Stimulated activated naive B cell treated with anti-CD40 and anti-IgM and Interleukin-4, amounts not matched to agents 10 μg/mL and 1 μg/mL and 100 μg/mL, for 72 hours (primary cell): ENCODE results near the gene MAP3K5.
"Not testable (repeated sequence)": the region's sequence is repeated elsewhere in the genome, so short reads cannot be mapped to it uniquely, and the experiment has no call there.

Source experiments
- ATAC-seq, 2 donors: fragments of 150-1000 bp; cut with Tn5 transposase; replicated peaks; 2 replicates each; pipeline ENCODE4 v1.10.0; 2021; ENCODE audit warnings: moderate library complexity in 1 of 2
- DNase-seq: peaks from one replicate; pipeline ENCODE4 v3.0.0; 2021
- H3K27ac Mint-ChIP-seq: one replicate; pipeline ENCODE4 v1.8.0; 2022; ENCODE audit warnings: mild to moderate bottlenecking, mixed read lengths
- H3K27me3 Mint-ChIP-seq, 2 donors: one replicate each; pipeline ENCODE4 v1.8.0; 2022; ENCODE audit warnings: mixed read lengths in 2 of 2
- H3K36me3 Mint-ChIP-seq, 2 donors: one replicate each; pipeline ENCODE4 v1.8.0; 2022; ENCODE audit warnings: mixed read lengths in 2 of 2, mild to moderate bottlenecking in 1 of 2
- H3K4me1 Mint-ChIP-seq, 2 donors: one replicate each; pipeline ENCODE4 v1.8.0; 2022; ENCODE audit warnings: mixed read lengths in 2 of 2, mild to moderate bottlenecking in 1 of 2
- H3K4me3 Mint-ChIP-seq, 2 donors: one replicate each; pipeline ENCODE4 v1.8.0; 2022; ENCODE audit warnings: mild to moderate bottlenecking in 2 of 2, mixed read lengths in 2 of 2, moderate library complexity in 1 of 2
- H3K9me3 Mint-ChIP-seq, 2 donors: one replicate each; pipeline ENCODE4 v1.8.0; 2022; ENCODE audit warnings: mixed read lengths in 2 of 2, mild to moderate bottlenecking in 1 of 2

MAP3K5 gene

DNA sequence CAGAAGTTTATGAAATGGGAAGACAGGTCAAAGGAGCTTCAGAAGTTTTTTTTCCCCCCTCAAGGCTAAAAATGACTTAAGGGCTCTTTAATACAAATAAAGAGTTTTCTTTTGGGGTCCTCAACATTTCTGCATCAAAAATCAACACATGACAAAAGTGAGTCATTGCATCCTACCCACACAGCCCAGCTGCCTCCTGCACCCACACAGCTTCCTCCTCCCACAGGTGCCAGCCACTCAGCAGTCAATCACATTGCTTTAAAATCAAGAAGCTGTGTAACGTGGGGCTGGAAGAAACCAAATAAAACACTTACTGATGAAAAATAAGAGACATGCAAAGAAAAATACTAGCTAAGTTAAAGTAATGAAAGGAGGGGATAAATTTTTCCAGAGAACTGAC lies 68.5 kb downstream of the MAP3K5 start:
- peak overlapping the region in 1 of 2 donors; percentile 29 for H3K4me3 Mint-ChIP-seq
- DNase-seq = peak; percentile 30
- no peak overlapping the region for H3K27ac Mint-ChIP-seq

GRCh38 chr6:136721467-136721866 lies 70.8 kb downstream of the MAP3K5 start:
- no peak for DNase-seq
- Mint-ChIP-seq H3K36me3 (peaks cover 0 to 5% of the 10 kb centered on the region in 2 donors), H3K4me1 (peaks cover 38 to 63% of the 10 kb centered on the region in 2 donors), H3K27ac (no peak overlapping the region), H3K4me3 (no peak overlapping the region), H3K27me3 (no peaks in the 10 kb centered on the region), H3K9me3 (no peaks in the 10 kb centered on the region)
- no peak for ATAC-seq

More for the DNA sequence above, 68.5 kb downstream of the MAP3K5 start:
- H3K27me3 Mint-ChIP-seq = no peaks in the 10 kb centered on the region
- no peaks in the 10 kb centered on the region for H3K9me3 Mint-ChIP-seq
- H3K36me3 Mint-ChIP-seq = peaks cover 0 to 8% of the 10 kb centered on the region in 2 donors
- peak; percentile 86 to 93 for ATAC-seq
- H3K4me1 Mint-ChIP-seq = peaks cover 29 to 48% of the 10 kb centered on the region in 2 donors

GRCh38 chr6:136720045-136720770 lies 72.1 kb downstream of the MAP3K5 start:
- peak; percentile 31 to 57 for ATAC-seq
- Mint-ChIP-seq H3K4me3 (peak overlapping the region; percentile 51 to 67), H3K27me3 (no peaks in the 10 kb centered on the region), H3K9me3 (no peaks in the 10 kb centered on the region), H3K27ac (peak overlapping the region; percentile 60), H3K36me3 (peaks cover 0 to 10% of the 10 kb centered on the region in 2 donors), H3K4me1 (peaks cover 42 to 70% of the 10 kb centered on the region in 2 donors)
- no peak for DNase-seq

GRCh38 chr6:136719280-136720044 lies 72.8 kb downstream of the MAP3K5 start:
- Mint-ChIP-seq H3K9me3 (no peaks in the 10 kb centered on the region), H3K4me3 (peak overlapping the region; percentile 25 to 67), H3K27me3 (no peaks in the 10 kb centered on the region), H3K36me3 (peaks cover 0 to 10% of the 10 kb centered on the region in 2 donors), H3K27ac (peak overlapping the region; percentile 60), H3K4me1 (peaks cover 39 to 64% of the 10 kb centered on the region in 2 donors)
- peak; percentile 7 for DNase-seq
- ATAC-seq = peak; percentile 54 to 73

DNA sequence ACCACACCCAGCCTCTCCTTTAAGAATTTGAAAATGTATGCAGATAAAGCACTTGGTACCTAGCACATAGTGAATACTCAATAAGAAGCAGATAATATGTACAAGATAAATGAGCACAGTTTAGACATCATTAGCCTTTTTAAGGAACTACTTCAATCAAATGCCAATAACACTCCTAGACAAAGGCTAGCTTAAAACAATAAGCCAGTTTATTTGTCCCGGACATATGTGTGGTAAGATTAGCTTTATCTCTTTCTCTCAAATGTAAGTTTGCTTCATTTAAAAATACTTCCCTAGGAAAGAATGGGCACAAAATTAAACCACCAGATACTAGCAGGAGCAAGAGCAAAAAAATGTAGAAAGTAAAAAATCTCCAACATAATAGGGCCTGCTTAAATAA lies 73.8 kb downstream of the MAP3K5 start:
- H3K4me3 Mint-ChIP-seq = no peak overlapping the region
- peaks cover 0 to 12% of the 10 kb centered on the region in 2 donors for H3K36me3 Mint-ChIP-seq
- H3K9me3 Mint-ChIP-seq = no peaks in the 10 kb centered on the region
- ATAC-seq (no peak), DNase-seq (no peak)
- no peaks in the 10 kb centered on the region for H3K27me3 Mint-ChIP-seq
- peaks cover 35 to 54% of the 10 kb centered on the region in 2 donors for H3K4me1 Mint-ChIP-seq
- H3K27ac Mint-ChIP-seq = no peak overlapping the region

- peak overlapping the region; percentile 49 for H3K27ac Mint-ChIP-seq
- H3K4me3 Mint-ChIP-seq = peak overlapping the region; percentile 46 to 47
- H3K36me3 Mint-ChIP-seq = peaks cover 1 to 19% of the 10 kb centered on the region in 2 donors
Observed at GRCh38 chr6:136717716-136717990, 74.6 kb downstream of the MAP3K5 start.

DNA sequence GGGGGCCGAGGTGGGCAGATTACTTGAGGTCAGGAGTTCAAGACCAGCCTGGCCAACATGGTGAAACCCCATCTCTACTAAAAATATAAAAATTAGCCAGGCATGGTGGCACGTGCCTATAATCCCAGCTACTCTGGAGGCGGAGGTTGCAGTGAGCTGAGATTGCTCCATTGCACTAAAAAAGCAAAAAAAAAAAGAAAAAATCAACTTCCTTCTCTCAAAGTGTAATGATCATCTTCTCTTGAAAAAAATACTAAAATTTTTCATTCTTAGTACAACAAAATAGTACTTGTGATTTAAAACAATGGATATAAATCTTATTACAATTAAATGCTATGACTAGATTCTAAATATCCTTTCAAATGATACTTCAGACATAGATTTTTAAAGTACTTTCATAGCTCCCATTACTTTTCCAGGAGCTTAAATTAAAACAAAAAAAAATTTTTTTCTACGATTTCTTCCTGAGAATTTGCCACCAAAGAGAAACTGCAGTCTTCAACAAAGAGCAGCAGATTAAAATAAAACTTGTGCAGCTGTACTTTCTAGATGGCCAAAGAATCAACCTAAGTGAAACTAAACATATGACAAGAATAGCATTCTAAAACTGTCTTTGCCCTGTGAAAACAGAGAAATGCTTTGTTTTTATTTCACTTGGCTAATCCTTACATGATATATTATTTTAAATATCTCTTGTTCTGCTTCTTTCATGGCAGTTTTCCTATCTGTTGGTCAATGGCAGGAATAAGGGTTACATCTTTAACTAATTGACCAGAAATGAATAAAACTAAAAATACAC lies 75.2 kb downstream of the MAP3K5 start:
- H3K27ac Mint-ChIP-seq = peak overlapping the region; percentile 49
- peaks cover 36 to 52% of the 10 kb centered on the region in 2 donors for H3K4me1 Mint-ChIP-seq
- DNase-seq = no peak
- peaks cover 1 to 20% of the 10 kb centered on the region in 2 donors for H3K36me3 Mint-ChIP-seq
- H3K27me3 Mint-ChIP-seq = no peaks in the 10 kb centered on the region
- ATAC-seq = peak; percentile 30 to 56
- peaks cover 2 to 6% of the 10 kb centered on the region in 2 donors for H3K9me3 Mint-ChIP-seq
- peak overlapping the region; percentile 46 to 47 for H3K4me3 Mint-ChIP-seq

More at GRCh38 chr6:136717716-136717990, 74.6 kb downstream of the MAP3K5 start:
- H3K9me3 Mint-ChIP-seq = peaks cover 2 to 6% of the 10 kb centered on the region in 2 donors
- H3K4me1 Mint-ChIP-seq = peaks cover 36 to 52% of the 10 kb centered on the region in 2 donors
- no peak for ATAC-seq
- no peaks in the 10 kb centered on the region for H3K27me3 Mint-ChIP-seq
- no peak for DNase-seq

DNA sequence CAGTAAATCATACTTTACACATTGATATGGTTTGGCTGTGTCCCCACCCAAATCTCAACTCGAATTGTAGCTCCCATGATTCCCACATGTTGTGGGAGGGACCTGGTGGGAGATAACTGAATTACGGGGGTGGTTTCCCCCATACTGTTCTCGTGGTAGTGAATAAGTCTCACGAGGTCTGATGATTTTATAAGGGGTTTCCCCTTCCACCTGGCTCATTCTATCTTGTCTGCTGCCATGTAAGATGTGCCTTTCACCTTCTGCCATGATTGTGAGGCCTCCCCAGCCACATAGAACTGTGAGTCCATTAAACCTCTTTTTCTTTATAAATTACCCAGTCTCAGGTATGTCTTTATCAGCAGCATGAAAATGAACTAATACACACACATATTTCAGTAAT lies 79.6 kb downstream of the MAP3K5 start:
- not testable (repeated sequence) for H3K27ac Mint-ChIP-seq, H3K27me3 Mint-ChIP-seq, DNase-seq, ATAC-seq, H3K9me3 Mint-ChIP-seq, H3K4me3 Mint-ChIP-seq
- peaks cover 3 to 20% of the 10 kb centered on the region in 2 donors for H3K36me3 Mint-ChIP-seq
- H3K4me1 Mint-ChIP-seq = peaks cover 8 to 26% of the 10 kb centered on the region in 2 donors

- Mint-ChIP-seq H3K27ac (no peak overlapping the region), H3K4me1 (peaks cover 11 to 26% of the 10 kb centered on the region in 2 donors)
Observed at GRCh38 chr6:136711644-136712043, 80.6 kb downstream of the MAP3K5 start.

GRCh38 chr6:136710877-136711552 lies 81.3 kb downstream of the MAP3K5 start:
- peaks cover 2 to 6% of the 10 kb centered on the region in 2 donors for H3K9me3 Mint-ChIP-seq
- DNase-seq = no peak
- no peak overlapping the region for H3K27ac Mint-ChIP-seq
- no peak overlapping the region for H3K4me3 Mint-ChIP-seq
- no peaks in the 10 kb centered on the region for H3K27me3 Mint-ChIP-seq
- peaks cover 10 to 20% of the 10 kb centered on the region in 2 donors for H3K4me1 Mint-ChIP-seq
- ATAC-seq = no peak
- H3K36me3 Mint-ChIP-seq = peaks cover 12 to 31% of the 10 kb centered on the region in 2 donors

More at GRCh38 chr6:136711644-136712043, 80.6 kb downstream of the MAP3K5 start:
- Mint-ChIP-seq H3K27me3 (no peaks in the 10 kb centered on the region), H3K36me3 (peaks cover 6 to 25% of the 10 kb centered on the region in 2 donors), H3K9me3 (peaks cover 2 to 6% of the 10 kb centered on the region in 2 donors), H3K4me3 (no peak overlapping the region)
- no peak for ATAC-seq
- no peak for DNase-seq

- Mint-ChIP-seq H3K36me3 (peaks cover 12 to 27% of the 10 kb centered on the region in 2 donors), H3K27ac (no peak overlapping the region), H3K4me1 (peaks cover 10 to 13% of the 10 kb centered on the region in 2 donors), H3K9me3 (peaks cover 2 to 6% of the 10 kb centered on the region in 2 donors), H3K27me3 (no peaks in the 10 kb centered on the region), H3K4me3 (no peak overlapping the region)
- ATAC-seq (no peak), DNase-seq (no peak)
Observed at GRCh38 chr6:136709429-136709828, 82.8 kb downstream of the MAP3K5 start.

GRCh38 chr6:136706430-136706829 lies 85.8 kb downstream of the MAP3K5 start:
- ATAC-seq (no peak), DNase-seq (no peak)
- H3K36me3 Mint-ChIP-seq = peaks cover 11 to 23% of the 10 kb centered on the region in 2 donors
- no peak overlapping the region for H3K27ac Mint-ChIP-seq
- H3K4me1 Mint-ChIP-seq = peaks cover 13 to 14% of the 10 kb centered on the region in 2 donors
- no peaks in the 10 kb centered on the region for H3K27me3 Mint-ChIP-seq
- no peaks in the 10 kb centered on the region for H3K9me3 Mint-ChIP-seq
- H3K4me3 Mint-ChIP-seq = no peak overlapping the region

DNA sequence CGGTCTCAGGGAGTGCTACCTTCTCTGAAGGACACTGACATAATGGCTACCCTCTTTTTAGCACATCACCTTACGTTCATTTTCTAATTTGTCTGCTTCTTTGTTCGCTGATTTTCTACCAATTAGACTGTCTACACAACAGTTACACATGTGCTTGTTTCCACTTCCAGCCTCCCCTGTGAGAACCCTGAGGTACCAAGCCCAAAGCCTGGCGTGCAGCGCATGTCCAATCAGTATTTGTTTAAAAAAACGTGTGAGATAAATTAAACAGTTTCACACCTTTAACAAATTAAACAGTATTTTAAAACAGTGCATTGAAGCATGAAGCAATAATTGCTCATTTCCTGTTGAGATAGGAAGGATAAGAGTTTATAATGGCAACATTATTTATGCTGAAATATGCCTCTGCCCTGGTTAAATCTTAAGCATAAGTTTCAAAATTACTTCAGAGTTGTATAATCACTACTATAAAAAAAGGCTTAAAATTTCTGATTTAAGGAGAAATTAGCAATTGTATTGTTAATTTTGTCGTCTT lies 88.9 kb downstream of the MAP3K5 start:
- no peak overlapping the region for H3K4me3 Mint-ChIP-seq
- no peaks in the 10 kb centered on the region for H3K27me3 Mint-ChIP-seq

More for the DNA sequence above, 88.9 kb downstream of the MAP3K5 start:
- Mint-ChIP-seq H3K9me3 (no peaks in the 10 kb centered on the region), H3K27ac (no peak overlapping the region), H3K4me1 (peaks cover 15 to 20% of the 10 kb centered on the region in 2 donors), H3K36me3 (peaks cover 15 to 36% of the 10 kb centered on the region in 2 donors)
- no peak for DNase-seq
- no peak for ATAC-seq
